ENCODE results near the gene UPK2.

Gene UPK2

GRCh38 chr11:118979434-118979833 lies 23.3 kb downstream of the UPK2 start:
- TF ChIP-seq GATA2 (IDR thresholded peaks at IDR 0.05; ENCODE audit: low read depth, low read length) = no peak
- no peak for TF ChIP-seq GATA3 (IDR thresholded peaks at IDR 0.05; ENCODE audit: low read depth, low read length)

- no peak for TF ChIP-seq GATA3 (IDR thresholded peaks at IDR 0.05; ENCODE audit: low read depth, low read length)
- TF ChIP-seq GATA2 (IDR thresholded peaks at IDR 0.05; ENCODE audit: low read depth, low read length) = no peak
Measured at GRCh38 chr11:118980191-118980881, 24.2 kb downstream of the UPK2 start.

GRCh38 chr11:118984825-118985224 lies 28.7 kb downstream of the UPK2 start:
- TF ChIP-seq GATA2 (IDR thresholded peaks at IDR 0.05; ENCODE audit: low read depth, low read length) (no peak), GATA3 (IDR thresholded peaks at IDR 0.05; ENCODE audit: low read depth, low read length) (no peak)

- TF ChIP-seq GATA3 (IDR thresholded peaks at IDR 0.05; ENCODE audit: low read depth, low read length) (no peak), GATA2 (IDR thresholded peaks at IDR 0.05; ENCODE audit: low read depth, low read length) (no peak)
Measured at GRCh38 chr11:118988280-118988679, 32.2 kb downstream of the UPK2 start.

- TF ChIP-seq GATA2 (IDR thresholded peaks at IDR 0.05; ENCODE audit: low read depth, low read length) = no peak
- TF ChIP-seq GATA3 (IDR thresholded peaks at IDR 0.05; ENCODE audit: low read depth, low read length) = no peak
Measured at GRCh38 chr11:118996926-118997626, 41.0 kb downstream of the UPK2 start.

- TF ChIP-seq GATA2 (IDR thresholded peaks at IDR 0.05; ENCODE audit: low read depth, low read length) (no peak), GATA3 (IDR thresholded peaks at IDR 0.05; ENCODE audit: low read depth, low read length) (no peak)
Measured at GRCh38 chr11:118997627-118998387, 41.7 kb downstream of the UPK2 start, which contains the start of gene CENATAC. Gene CENATAC (plus strand): TSS chr11:118998138. CDS start chr11:118998198, 60 bp downstream.

GRCh38 chr11:118998388-118998717 lies 42.3 kb downstream of the UPK2 start:
- TF ChIP-seq GATA3 (IDR thresholded peaks at IDR 0.05; ENCODE audit: low read depth, low read length) (no peak), GATA2 (IDR thresholded peaks at IDR 0.05; ENCODE audit: low read depth, low read length) (no peak)

- TF ChIP-seq GATA3 (IDR thresholded peaks at IDR 0.05; ENCODE audit: low read depth, low read length) (no peak), GATA2 (IDR thresholded peaks at IDR 0.05; ENCODE audit: low read depth, low read length) (no peak)
Measured at GRCh38 chr11:118998822-118999221, 42.7 kb downstream of the UPK2 start.

- TF ChIP-seq GATA2 (IDR thresholded peaks at IDR 0.05; ENCODE audit: low read depth, low read length) (0 out of 2 replicates have a peak, but pooled peaks have one; percentile 43), GATA3 (IDR thresholded peaks at IDR 0.05; ENCODE audit: low read depth, low read length) (no peak; the same call in 1 of the 2 replicates)
Measured at GRCh38 chr11:119000906-119001305, 44.8 kb downstream of the UPK2 start.

GRCh38 chr11:119006656-119007055 lies 50.6 kb downstream of the UPK2 start:
- TF ChIP-seq GATA2 (IDR thresholded peaks at IDR 0.05; ENCODE audit: low read depth, low read length) = no peak
- TF ChIP-seq GATA3 (IDR thresholded peaks at IDR 0.05; ENCODE audit: low read depth, low read length) = no peak

Measured in SH-SY5Y (cell line).